ENCODE data around the gene MAPK8.
A peak's percentile ranks its signal among the peaks of the same experiment; 100 is the strongest.

The MAPK8 gene

GRCh38 chr10:48390558-48390871, 84.0 kb downstream of the MAPK8 start:
- no peak overlapping the region for H2AFZ ChIP-seq (ENCODE audit: low read length)
- no peak overlapping the region for H3K9ac ChIP-seq (ENCODE audit: low read length)
- no peak for DNase-seq
- no peak for TF ChIP-seq CTCF (IDR thresholded peaks at IDR 0.05; ENCODE audit: low read length)
- no peak for TF ChIP-seq EZH2 (optimal IDR thresholded peaks at IDR 0.05; ENCODE audit: low read depth, low read length)
- TF ChIP-seq EZH2phosphoT487 (IDR thresholded peaks at IDR 0.05; ENCODE audit: low read length): no peak
- H3K9me3 ChIP-seq (replicated peaks; ENCODE audit: insufficient read depth, low read length): no peaks in the 10 kb centered on the region
- no peaks in the 10 kb centered on the region for H3K9me2 ChIP-seq (replicated peaks; ENCODE audit: insufficient read depth, low read length)
- H3K27ac ChIP-seq (ENCODE audit: low read length): no peak overlapping the region
- no peak overlapping the region for H3K4me3 ChIP-seq (ENCODE audit: low read length)
- H3K27me3 ChIP-seq (replicated peaks; ENCODE audit: insufficient read depth, low read length): no peaks in the 10 kb centered on the region
- H3K36me3 ChIP-seq (replicated peaks; ENCODE audit: insufficient read depth, low read length): no peaks in the 10 kb centered on the region
- H3K79me2 ChIP-seq (ENCODE audit: low read length): peaks cover 20% of the 10 kb centered on the region
- H4K20me1 ChIP-seq (ENCODE audit: insufficient read depth, low read length): no peaks in the 10 kb centered on the region
- H3F3A ChIP-seq (ENCODE audit: insufficient read depth, low read length): peaks cover 8% of the 10 kb centered on the region
- peaks cover 37% of the 10 kb centered on the region for H3K4me1 ChIP-seq (ENCODE audit: low read length)
- peak overlapping the region; percentile 57; the same call in 1 of the 2 replicates for H3K4me2 ChIP-seq (ENCODE audit: low read depth, low read length)

GRCh38 chr10:48390933-48391845, 84.7 kb downstream of the MAPK8 start:
- H3K4me3 ChIP-seq (ENCODE audit: low read length): no peak overlapping the region
- no peaks in the 10 kb centered on the region for H3K36me3 ChIP-seq (replicated peaks; ENCODE audit: insufficient read depth, low read length)
- H2AFZ ChIP-seq (ENCODE audit: low read length): no peak overlapping the region
- peaks cover 31% of the 10 kb centered on the region for H3K4me1 ChIP-seq (ENCODE audit: low read length)
- peak; percentile 34 for DNase-seq
- H3K9me3 ChIP-seq (replicated peaks; ENCODE audit: insufficient read depth, low read length): no peaks in the 10 kb centered on the region
- H3F3A ChIP-seq (ENCODE audit: insufficient read depth, low read length): peaks cover 8% of the 10 kb centered on the region
- H3K4me2 ChIP-seq (ENCODE audit: low read depth, low read length): peak overlapping the region; percentile 57
- H3K9me2 ChIP-seq (replicated peaks; ENCODE audit: insufficient read depth, low read length): no peaks in the 10 kb centered on the region
- H3K79me2 ChIP-seq (ENCODE audit: low read length): peaks cover 20% of the 10 kb centered on the region
- H4K20me1 ChIP-seq (ENCODE audit: insufficient read depth, low read length): no peaks in the 10 kb centered on the region
- TF ChIP-seq EZH2 (optimal IDR thresholded peaks at IDR 0.05; ENCODE audit: low read depth, low read length) (no peak), EZH2phosphoT487 (IDR thresholded peaks at IDR 0.05; ENCODE audit: low read length) (no peak), CTCF (IDR thresholded peaks at IDR 0.05; ENCODE audit: low read length) (no peak)
- H3K27ac ChIP-seq (ENCODE audit: low read length): peak overlapping the region; percentile 26; the same call in 1 of the 2 replicates
- H3K9ac ChIP-seq (ENCODE audit: low read length): no peak overlapping the region
- no peaks in the 10 kb centered on the region for H3K27me3 ChIP-seq (replicated peaks; ENCODE audit: insufficient read depth, low read length)

- Histone ChIP-seq H3K4me2 (ENCODE audit: low read depth, low read length) (no peak overlapping the region), H3K9me3 (replicated peaks; ENCODE audit: insufficient read depth, low read length) (no peaks in the 10 kb centered on the region), H3K4me3 (ENCODE audit: low read length) (no peak overlapping the region), H3K9me2 (replicated peaks; ENCODE audit: insufficient read depth, low read length) (no peaks in the 10 kb centered on the region), H3K27me3 (replicated peaks; ENCODE audit: insufficient read depth, low read length) (no peaks in the 10 kb centered on the region), H4K20me1 (ENCODE audit: insufficient read depth, low read length) (no peaks in the 10 kb centered on the region), H3K9ac (ENCODE audit: low read length) (no peak overlapping the region), H3K79me2 (ENCODE audit: low read length) (peaks cover 13% of the 10 kb centered on the region), H3K36me3 (replicated peaks; ENCODE audit: insufficient read depth, low read length) (no peaks in the 10 kb centered on the region), H3K27ac (ENCODE audit: low read length) (no peak overlapping the region), H2AFZ (ENCODE audit: low read length) (no peak overlapping the region), H3F3A (ENCODE audit: insufficient read depth, low read length) (peaks cover 8% of the 10 kb centered on the region), H3K4me1 (ENCODE audit: low read length) (peaks cover 31% of the 10 kb centered on the region)
- DNase-seq: no peak
- TF ChIP-seq EZH2 (optimal IDR thresholded peaks at IDR 0.05; ENCODE audit: low read depth, low read length) (no peak), CTCF (IDR thresholded peaks at IDR 0.05; ENCODE audit: low read length) (no peak), EZH2phosphoT487 (IDR thresholded peaks at IDR 0.05; ENCODE audit: low read length) (no peak)
These were observed 85.5 kb downstream of the MAPK8 start for GRCh38 chr10:48391994-48392393.

Data from MM.1S (cell line).